Heart left ventricle (tissue), 13 donors: ENCODE measurements around the gene BEND6.

Experiments
- CTCF ChIP-seq, 12 donors: fragments of 200-600 bp; sonication (generic) in 4 of 12; IDR thresholded peaks; one replicate each; pipeline versions ENCODE4 v1.5.0 to v1.8.0; 2018 to 2022; ENCODE audit warnings: antibody characterized with exemption in 12 of 12, mild to moderate bottlenecking in 5 of 12
- POLR2A ChIP-seq, 2 donors: fragments of 450-650 bp; IDR thresholded peaks; one replicate each; pipeline ENCODE4 v1.6.1; 2017; ENCODE audit warnings: antibody characterized with exemption in 2 of 2, mild to moderate bottlenecking in 2 of 2, moderate library complexity in 2 of 2
- donor health status: ischemic (EF 13 %, LVEDD 7.1; RV severe dilation, severe dysfunction).
- donor health status: DM: no; HTN: yes; CAD: no.
- donor health status: DM: no; HTN: no; CAD: no.
- donor health status: ischemic (EF 25% LVEDD 6.9; RV normal size, moderate dysfunction).
- donor health status: ischemic (EF 25% LVEDD 5.7; RV mildly dilated, moderate dysfunction).
- donor health status: ischemic (EF 35%, LVEDD 5.7; RV mildly dilated, moderate dysfunction).
- donor health status: nonischemic (EF 11% LVEDD 7.7; RV severe dilation, severe dysfunction).
- donor health status: DM: yes; HTN: yes; CAD: no.
- donor health status: PGD.
- donor health status: ischemic (EF 29% LVEDD 5.4; RV normal size, mild dysfunction).
- donor health status: nonischemic (EF 23%, LVEDD 6.1; RV moderate dilation, normal function).

- TF ChIP-seq POLR2A (IDR thresholded peaks at IDR 0.05): no peak
- no peak for TF ChIP-seq CTCF (IDR thresholded peaks at IDR 0.05)
These were observed 7.5 kb downstream of the BEND6 start for GRCh38 chr6:56962441-56962840.
